CD4-positive, alpha-beta T cell (primary cell): Measurements from ENCODE around the gene PTPRN2. TPM values are rescaled to one million over a fixed set of nuclear protein-coding genes. Genes with fewer than 3 reads are reported as not detected.

Source experiments
- ATAC-seq: fragments of 200-7000 bp; cut with Tn5 transposase; one replicate; pipeline ENCODE4 v1.10.0; 2022; ENCODE audit warnings: mild to moderate bottlenecking; ENCODE audit not compliant: poor library complexity
- CTCF ChIA-PET: fragments of 350-600 bp; sonication (Branson Sonifier 250); formaldehyde crosslinking; loops from one replicate; lab custom pipeline; 2021; ENCODE audit warnings: antibody characterized with exemption, inconsistent platforms; lab: Charles Lee
- POLR2A ChIA-PET: fragments of 350-600 bp; sonication (Branson Sonifier 250); formaldehyde crosslinking; loops from one replicate; lab custom pipeline; 2021; ENCODE audit warnings: antibody characterized with exemption, inconsistent platforms; lab: Charles Lee
- DNase-seq, 14 experiments: peaks; one replicate each; pipeline ENCODE4 v3.0.0-alpha.2; 2013 to 2020; ENCODE audit warnings: mixed read lengths in 2 of 14
- H3K27ac ChIP-seq, 2 donors: one replicate each; pipeline versions ENCODE4 v1.5.1 to v1.7.0; 2013; ENCODE audit warnings: low read length in 2 of 2, low read depth in 1 of 2, mild to moderate bottlenecking in 1 of 2
- H3K27me3 ChIP-seq, 2 experiments: 1 replicate in 1 of 2; 2 replicates in 1 of 2; pipeline versions ENCODE4 v1.6.1 to v1.7.0; 2013; ENCODE audit warnings: low read length in 2 of 2, control low read depth in 1 of 2, mild to moderate bottlenecking in 1 of 2, moderate library complexity in 1 of 2; ENCODE audit not compliant: insufficient read depth in 2 of 2, control insufficient read depth in 1 of 2
- H3K36me3 ChIP-seq: one replicate; pipeline ENCODE4 v1.6.1; 2013; ENCODE audit warnings: low read length, control low read depth; ENCODE audit not compliant: insufficient read depth
- H3K4me1 ChIP-seq: one replicate; pipeline ENCODE4 v1.6.1; 2013; ENCODE audit warnings: low read length, control low read depth; ENCODE audit not compliant: insufficient read depth
- H3K4me3 ChIP-seq: one replicate; pipeline ENCODE4 v1.5.1; 2013; ENCODE audit warnings: mild to moderate bottlenecking, low read length, moderate library complexity
- H3K9me3 ChIP-seq, 2 experiments: 1 replicate in 1 of 2; 2 replicates in 1 of 2; pipeline versions ENCODE4 v1.6.1 to v1.7.0; 2013; ENCODE audit warnings: low read length in 2 of 2, mild to moderate bottlenecking in 2 of 2, control low read depth in 1 of 2, moderate library complexity in 1 of 2; ENCODE audit not compliant: control insufficient read depth in 1 of 2, insufficient read depth in 1 of 2
- H3K27ac Mint-ChIP-seq: one replicate; pipeline ENCODE4 v1.8.0; 2020; ENCODE audit warnings: mixed read lengths
- H3K27me3 Mint-ChIP-seq: one replicate; pipeline ENCODE4 v1.8.0; 2021; ENCODE audit warnings: mixed read lengths
- H3K36me3 Mint-ChIP-seq: one replicate; pipeline ENCODE4 v1.8.0; 2021; ENCODE audit warnings: low read depth, mixed read lengths
- H3K4me1 Mint-ChIP-seq: one replicate; pipeline ENCODE4 v1.8.0; 2021; ENCODE audit warnings: low read depth, mixed read lengths
- H3K4me3 Mint-ChIP-seq: one replicate; pipeline ENCODE4 v1.8.0; 2020; ENCODE audit warnings: mild to moderate bottlenecking, mixed read lengths
- H3K9me3 Mint-ChIP-seq: one replicate; pipeline ENCODE4 v1.8.0; 2020; ENCODE audit warnings: mixed read lengths
- intact Hi-C, 2 experiments: fragments of 100-400 bp; cut with DNase I in 1 of 2; cut with micrococcal nuclease in 1 of 2; formaldehyde crosslinking; loops; one replicate each; pipeline versions ENCODE4 v1.15.1 to v1.9.0; 2023 to 2025; cut with DNase I, micrococcal nuclease
- total RNA-seq, 174 experiments: library from RNA in 2 of 174; stranded (reverse) in 2 of 174; gene quantifications; one replicate each; pipeline ENCODE4 v1.2.3 and lab custom pipeline; 2021 to 2026
- TF ChIP-seq, protein P1 (sequence below): fragments of 200-600 bp; IDR thresholded peaks from one replicate; pipeline ENCODE4 v1.8.0; 2022; ENCODE audit warnings: antibody characterized with exemption, mild to moderate bottlenecking

Gene PTPRN2
- total RNA-seq, 2 experiments from 2014 or later, result 0.34 to 0.44 TPM

- H3K4me1 ChIP-seq, result peaks cover 38% of the 10 kb centered on the region
- H3K36me3 ChIP-seq, result no peaks in the 10 kb centered on the region
- no peak overlapping the region for H3K4me3 ChIP-seq
- Mint-ChIP-seq H3K27ac (no peak overlapping the region), H3K27me3 (peaks cover 5% of the 10 kb centered on the region), H3K4me1 (peaks cover 42% of the 10 kb centered on the region), H3K36me3 (no peaks in the 10 kb centered on the region), H3K4me3 (no peak overlapping the region), H3K9me3 (no peaks in the 10 kb centered on the region)
- TF ChIP-seq, protein P1, sequence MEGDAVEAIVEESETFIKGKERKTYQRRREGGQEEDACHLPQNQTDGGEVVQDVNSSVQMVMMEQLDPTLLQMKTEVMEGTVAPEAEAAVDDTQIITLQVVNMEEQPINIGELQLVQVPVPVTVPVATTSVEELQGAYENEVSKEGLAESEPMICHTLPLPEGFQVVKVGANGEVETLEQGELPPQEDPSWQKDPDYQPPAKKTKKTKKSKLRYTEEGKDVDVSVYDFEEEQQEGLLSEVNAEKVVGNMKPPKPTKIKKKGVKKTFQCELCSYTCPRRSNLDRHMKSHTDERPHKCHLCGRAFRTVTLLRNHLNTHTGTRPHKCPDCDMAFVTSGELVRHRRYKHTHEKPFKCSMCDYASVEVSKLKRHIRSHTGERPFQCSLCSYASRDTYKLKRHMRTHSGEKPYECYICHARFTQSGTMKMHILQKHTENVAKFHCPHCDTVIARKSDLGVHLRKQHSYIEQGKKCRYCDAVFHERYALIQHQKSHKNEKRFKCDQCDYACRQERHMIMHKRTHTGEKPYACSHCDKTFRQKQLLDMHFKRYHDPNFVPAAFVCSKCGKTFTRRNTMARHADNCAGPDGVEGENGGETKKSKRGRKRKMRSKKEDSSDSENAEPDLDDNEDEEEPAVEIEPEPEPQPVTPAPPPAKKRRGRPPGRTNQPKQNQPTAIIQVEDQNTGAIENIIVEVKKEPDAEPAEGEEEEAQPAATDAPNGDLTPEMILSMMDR, result no peak
- DNase-seq, result no peak
- no peak for ATAC-seq
- CTCF ChIA-PET, result no interaction called here
- H3K27me3 ChIP-seq, result peaks cover 0 to 3% of the 10 kb centered on the region in 2 experiments
- H3K27ac ChIP-seq, result no peak overlapping the region
- H3K9me3 ChIP-seq, result no peaks in the 10 kb centered on the region
- intact Hi-C loops, result loop anchor here in 1 of 2 experiments (10.0 kb wide), 1 partner anchor 244 kb away; no protein-coding TSS in a partner anchor
- POLR2A ChIA-PET, result no interaction called here
Measured at GRCh38 chr7:157630301-157630853, 957.2 kb downstream of the PTPRN2 start.

- ChIA-PET CTCF (no interaction called here), POLR2A (interaction anchor here (1.8 to 3.4 kb wide), 2 partner anchors 15 to 157 kb away, joined by 7 to 38 read pairs; no protein-coding TSS in a partner anchor)
- no peak for DNase-seq
- Mint-ChIP-seq H3K9me3 (no peaks in the 10 kb centered on the region), H3K27me3 (peaks cover 3% of the 10 kb centered on the region), H3K27ac (peak overlapping the region; percentile 54), H3K36me3 (no peaks in the 10 kb centered on the region), H3K4me1 (peaks cover 61% of the 10 kb centered on the region), H3K4me3 (peak overlapping the region; percentile 31)
- peaks cover 38% of the 10 kb centered on the region for H3K4me1 ChIP-seq
- H3K27me3 ChIP-seq, result peaks cover 0 to 3% of the 10 kb centered on the region in 2 experiments
- ATAC-seq, result no peak
- TF ChIP-seq, protein P1, result no peak
- H3K36me3 ChIP-seq, result no peaks in the 10 kb centered on the region
- no peaks in the 10 kb centered on the region for H3K9me3 ChIP-seq
- H3K27ac ChIP-seq, result no peak overlapping the region
- no peak overlapping the region for H3K4me3 ChIP-seq
- intact Hi-C loops, result loop anchor here (5.0 to 10.0 kb wide), 3 partner anchors 59 to 134 kb away; no protein-coding TSS in a partner anchor
Measured at GRCh38 chr7:157628456-157628855, 959.2 kb downstream of the PTPRN2 start.

DNA sequence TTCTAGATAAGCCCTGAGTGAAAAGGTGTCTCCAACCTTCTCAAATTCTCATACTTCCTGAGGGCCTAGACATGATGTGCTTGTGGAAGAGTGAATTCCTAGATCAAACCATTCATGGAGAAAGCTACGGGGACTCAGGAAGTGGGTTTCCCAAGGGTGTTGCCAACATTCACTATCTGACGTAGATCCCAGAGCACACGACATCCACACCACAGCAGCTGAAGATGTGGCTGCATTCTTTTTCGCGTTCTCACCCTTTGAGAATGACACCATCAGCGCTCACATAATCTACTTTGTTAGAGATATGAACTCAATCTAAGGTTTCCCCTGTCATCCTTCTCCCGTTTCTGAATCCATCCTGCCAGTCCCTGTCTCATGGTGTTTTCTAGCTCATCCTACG lies 960.0 kb downstream of the PTPRN2 start:
- TF ChIP-seq, protein P1, result no peak
- Histone ChIP-seq H3K27me3 (peaks cover 0 to 3% of the 10 kb centered on the region in 2 experiments), H3K9me3 (no peaks in the 10 kb centered on the region), H3K36me3 (no peaks in the 10 kb centered on the region), H3K4me3 (no peak overlapping the region), H3K4me1 (peaks cover 42% of the 10 kb centered on the region), H3K27ac (no peak overlapping the region)
- ATAC-seq (no peak), DNase-seq (no peak)
- intact Hi-C loops, result loop anchor here (5.0 to 10.0 kb wide), 3 partner anchors 60 to 133 kb away; no protein-coding TSS in a partner anchor
- Mint-ChIP-seq H3K36me3 (no peaks in the 10 kb centered on the region), H3K27ac (peak overlapping the region; percentile 68), H3K9me3 (no peaks in the 10 kb centered on the region), H3K4me1 (peaks cover 69% of the 10 kb centered on the region), H3K27me3 (no peaks in the 10 kb centered on the region), H3K4me3 (no peak overlapping the region)
- ChIA-PET POLR2A (interaction anchor here (1.8 to 3.4 kb wide), 4 partner anchors 12 to 156 kb away, joined by 4 to 38 read pairs (median 6); no protein-coding TSS in a partner anchor), CTCF (interaction anchor here (1.2 kb wide), 1 partner anchor 15 kb away, joined by 7 read pairs; no protein-coding TSS in a partner anchor)
